22Rv1 (cell line): ENCODE data around the gene STAP1.

Experiments used
- CTCF ChIP-seq: fragments of 450-650 bp; IDR thresholded peaks from 2 replicates; pipeline ENCODE4 v1.5.1; 2017; ENCODE audit warnings: mild to moderate bottlenecking
- ZFX ChIP-seq: fragments of 450-650 bp; IDR thresholded peaks from 2 replicates; pipeline ENCODE4 v1.6.1; 2017; ENCODE audit warnings: antibody characterized with exemption, borderline replicate concordance

- TF ChIP-seq CTCF (no peak), ZFX (no peak)
Observed at GRCh38 chr4:67566335-67566734, 7.8 kb downstream of the STAP1 start.
